ENCODE data around the gene EBPL.

DNA sequence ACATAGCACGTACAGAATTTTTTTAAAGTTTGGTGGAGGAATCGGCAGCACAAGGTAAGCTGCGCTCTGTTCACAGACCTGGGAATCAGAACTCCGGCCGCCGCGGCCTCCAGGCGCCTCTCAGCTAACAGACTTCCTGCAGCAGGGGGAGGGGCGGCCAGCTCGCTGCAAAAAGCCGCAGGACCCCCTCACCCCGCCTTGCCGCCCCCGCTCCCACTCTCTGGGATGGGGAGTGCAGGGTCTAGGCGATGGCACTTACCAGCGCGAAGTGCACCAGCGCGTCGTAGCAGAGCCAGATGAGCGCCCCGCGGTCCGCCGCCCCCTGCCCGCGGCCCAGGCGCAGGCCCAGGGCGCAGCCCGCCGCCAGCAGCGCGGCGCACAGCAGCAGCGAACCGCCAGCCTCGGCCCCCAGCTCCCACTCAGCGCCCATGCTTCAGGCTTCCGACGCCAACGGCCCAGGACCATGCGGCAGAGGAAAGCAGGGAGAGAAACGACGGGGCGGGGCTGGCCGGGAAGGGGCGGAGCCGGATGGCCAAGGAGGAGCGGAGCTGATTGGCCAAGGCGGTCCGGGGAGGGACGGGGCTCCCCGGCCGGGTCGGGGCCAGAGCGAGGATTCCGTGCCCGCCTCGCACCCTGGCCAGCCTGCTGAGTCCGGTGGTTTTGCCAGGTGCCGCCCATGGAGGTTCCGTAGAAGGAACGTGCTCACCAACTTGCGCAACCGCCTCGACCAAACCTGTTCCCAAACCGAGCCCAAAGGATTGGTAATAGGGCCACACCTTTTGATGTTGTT is at the start of gene EBPL:
- TF ChIP-seq EZH2 (IDR thresholded peaks at IDR 0.05; ENCODE audit: insufficient read depth, poor library complexity, severe bottlenecking) = no peak
- TF ChIP-seq EZH2phosphoT487 (IDR thresholded peaks at IDR 0.05; ENCODE audit: insufficient read depth, low read depth) = no peak

All from GM23248 (cell line).